Skin epidermis (tissue), 12 donors: ENCODE data around the gene HOXD13.

ENCODE experiments used
- H3K27ac ChIP-seq, 21 experiments: fragments of 200-600 bp; sonication (generic) in 11 of 21; one replicate each; pipeline ENCODE4 v1.5.0; 2020; ENCODE audit warnings: mild to moderate bottlenecking in 3 of 21, inconsistent platforms in 2 of 21, moderate library complexity in 2 of 21
- H3K4me3 ChIP-seq, 7 experiments: fragments of 200-600 bp; sonication (generic) in 2 of 7; one replicate each; pipeline ENCODE4 v1.5.0; 2020; ENCODE audit warnings: inconsistent platforms in 2 of 7, mild to moderate bottlenecking in 2 of 7, moderate library complexity in 1 of 7

HOXD13 gene

GRCh38 chr2:176103194-176103593 is 10.7 kb downstream of the HOXD13 start:
- peak overlapping the region in 2 of 21 experiments; percentile 82 to 88 for H3K27ac ChIP-seq
- no peak overlapping the region for H3K4me3 ChIP-seq

- peak overlapping the region in 3 of 21 experiments; percentile 42 to 88 (median 82) for H3K27ac ChIP-seq
- H3K4me3 ChIP-seq, result peak overlapping the region in 1 of 7 experiments; percentile 39
These were observed 11.3 kb downstream of the HOXD13 start for GRCh38 chr2:176103742-176104315.

DNA sequence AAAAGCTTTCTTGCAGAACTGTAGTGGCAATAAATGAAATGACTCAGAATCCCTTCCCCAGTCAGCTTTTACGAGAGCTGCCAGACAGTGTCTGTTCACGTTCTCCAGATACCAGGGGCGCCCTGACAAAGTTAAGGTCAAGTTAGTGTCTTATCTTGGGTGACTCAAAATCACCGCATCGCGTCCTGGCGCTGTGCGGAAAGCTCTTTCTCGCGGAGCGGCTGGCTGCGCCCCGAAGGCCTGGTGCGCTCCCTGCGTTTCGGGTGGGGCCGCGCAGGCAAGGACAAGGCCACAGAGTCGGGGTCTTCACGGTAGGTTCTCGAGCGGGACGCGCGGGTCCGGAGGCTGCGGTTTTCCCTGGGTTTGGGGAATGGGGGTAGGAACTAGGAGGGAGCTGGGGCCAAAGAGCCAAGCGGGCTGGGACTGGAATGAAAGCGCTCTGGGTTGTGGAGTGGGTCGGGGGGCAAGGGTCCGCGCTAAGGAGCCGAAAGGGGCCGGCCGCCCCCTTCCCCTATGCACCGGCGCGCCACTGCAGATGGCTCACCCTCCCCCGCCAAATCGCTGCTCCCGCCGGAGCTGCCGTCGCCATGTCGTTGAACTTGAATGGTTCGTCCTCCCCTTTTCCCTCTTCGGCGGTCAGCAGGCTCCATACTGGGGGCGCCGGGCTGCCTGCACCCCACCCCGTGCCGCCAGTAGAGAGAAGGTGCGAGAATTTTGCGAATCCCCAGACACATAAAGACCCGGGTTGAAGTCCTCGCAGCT is 12.0 kb downstream of the HOXD13 start:
- Histone ChIP-seq H3K27ac (peak overlapping the region in 4 of 21 experiments; percentile 55 to 88 (median 81)), H3K4me3 (peak overlapping the region in 3 of 7 experiments; percentile 11 to 39 (median 13))

DNA sequence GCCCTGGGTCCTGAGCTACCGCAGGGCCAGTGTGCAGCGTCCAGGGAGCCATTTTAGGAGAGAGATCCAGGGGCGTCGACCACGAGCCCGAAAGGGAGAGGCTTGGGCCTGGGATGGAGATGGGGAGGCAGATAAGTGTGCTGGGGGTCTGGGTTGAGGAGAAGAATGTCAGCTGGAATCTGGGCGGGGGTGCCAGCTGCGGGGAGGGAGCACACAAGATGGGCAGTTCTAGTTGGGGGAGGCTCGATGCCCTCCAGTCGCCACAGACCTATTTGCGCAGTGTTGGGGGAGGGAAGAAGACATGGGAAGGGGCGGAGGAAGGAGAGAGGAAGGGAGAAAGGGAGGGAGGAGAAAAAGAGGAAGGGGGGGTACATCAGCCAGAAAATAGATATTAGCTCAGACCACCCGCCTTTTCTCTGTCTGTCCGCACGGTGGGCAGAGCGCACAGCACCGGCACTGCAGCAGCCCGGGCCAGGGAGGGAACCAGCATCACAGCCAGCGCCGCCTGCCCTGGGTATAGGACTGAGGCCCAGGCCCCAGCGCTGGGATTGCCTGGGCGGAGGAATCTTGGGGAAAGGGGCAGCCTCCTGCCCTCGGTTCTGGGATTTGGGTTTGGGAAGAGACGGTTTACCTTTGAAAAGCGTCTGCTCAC is 12.7 kb downstream of the HOXD13 start:
- peak overlapping the region in 4 of 21 experiments; percentile 70 to 88 (median 81) for H3K27ac ChIP-seq
- peak overlapping the region in 2 of 7 experiments; percentile 13 to 39 for H3K4me3 ChIP-seq

- peak overlapping the region in 4 of 21 experiments; percentile 36 to 80 (median 73) for H3K27ac ChIP-seq
- H3K4me3 ChIP-seq, result peak overlapping the region in 2 of 7 experiments; percentile 39 to 45
These were observed 13.4 kb downstream of the HOXD13 start for GRCh38 chr2:176105730-176106580.

- Histone ChIP-seq H3K4me3 (peak within 1 kb of the TSS; percentile 16 to 45 (median 29)), H3K27ac (peak within 1 kb of the TSS in 4 of 21 experiments; percentile 10 to 80 (median 60))
These were observed 14.3 kb downstream of the HOXD13 start, which contains the start of gene HOXD11 for GRCh38 chr2:176106581-176107539. TSS of gene HOXD11 (plus strand) at chr2:176107280. CDS start at chr2:176107356, 76 bp downstream.

DNA sequence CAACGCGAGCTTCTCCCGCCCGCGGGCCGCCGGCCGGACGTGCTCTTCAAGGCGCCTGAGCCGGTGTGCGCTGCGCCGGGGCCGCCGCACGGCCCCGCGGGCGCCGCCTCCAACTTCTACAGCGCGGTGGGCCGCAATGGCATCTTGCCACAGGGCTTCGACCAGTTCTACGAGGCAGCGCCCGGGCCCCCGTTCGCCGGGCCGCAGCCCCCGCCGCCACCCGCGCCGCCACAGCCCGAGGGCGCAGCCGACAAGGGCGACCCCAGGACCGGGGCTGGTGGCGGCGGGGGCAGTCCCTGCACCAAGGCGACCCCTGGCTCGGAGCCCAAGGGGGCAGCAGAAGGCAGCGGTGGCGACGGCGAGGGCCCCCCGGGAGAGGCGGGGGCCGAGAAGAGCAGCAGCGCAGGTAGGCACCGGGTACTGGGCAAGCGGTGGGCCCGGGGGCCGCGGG is 15.2 kb downstream of the HOXD13 start:
- Histone ChIP-seq H3K27ac (peak overlapping the region in 1 of 21 experiments; percentile 61), H3K4me3 (peak overlapping the region in 3 of 7 experiments; percentile 8 to 25 (median 25))

GRCh38 chr2:176109192-176109901 is 16.8 kb downstream of the HOXD13 start:
- no peak overlapping the region for H3K27ac ChIP-seq

DNA sequence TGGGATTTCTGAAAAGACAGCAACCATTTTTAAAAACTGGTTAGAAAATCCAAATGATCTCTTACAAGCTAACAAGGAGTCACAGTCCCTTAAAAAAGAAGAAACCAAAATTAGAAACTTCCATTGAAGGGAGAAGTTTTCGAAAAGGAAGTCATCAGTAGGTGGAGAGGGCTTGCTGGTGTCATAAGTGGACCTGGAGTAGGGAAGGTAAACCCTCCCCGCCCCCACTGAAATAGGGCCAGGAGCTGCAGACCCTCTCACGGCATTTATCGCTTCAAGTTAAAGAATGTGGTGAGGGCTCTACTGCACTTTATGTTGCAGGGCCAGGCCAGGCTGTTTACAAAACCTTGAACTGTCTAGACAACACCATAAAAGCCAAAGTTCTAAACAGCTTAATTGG is 17.4 kb downstream of the HOXD13 start:
- H3K27ac ChIP-seq, result no peak overlapping the region
- H3K4me3 ChIP-seq, result no peak overlapping the region

More at GRCh38 chr2:176109192-176109901, 16.8 kb downstream of the HOXD13 start:
- no peak overlapping the region for H3K4me3 ChIP-seq

GRCh38 chr2:176110415-176111308 is 18.1 kb downstream of the HOXD13 start:
- H3K27ac ChIP-seq, result no peak overlapping the region
- H3K4me3 ChIP-seq, result no peak overlapping the region

DNA sequence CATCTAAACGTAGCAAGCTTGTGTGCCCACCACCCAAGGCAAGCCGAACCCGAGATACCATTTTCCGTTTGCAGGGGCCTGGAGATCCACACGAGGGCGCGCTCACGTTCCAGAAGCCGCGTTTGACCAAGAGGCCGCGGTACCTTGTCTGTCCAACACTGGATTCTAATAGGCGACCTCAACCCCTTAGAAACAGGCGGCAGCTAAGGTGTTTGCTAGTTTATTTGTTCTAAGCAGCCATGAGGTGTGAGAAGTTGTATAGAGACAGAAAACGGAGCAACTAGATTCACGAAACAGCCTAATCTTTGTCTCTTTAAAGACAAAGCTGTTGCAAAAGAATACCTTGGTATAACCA is 18.8 kb downstream of the HOXD13 start:
- Histone ChIP-seq H3K27ac (no peak overlapping the region), H3K4me3 (no peak overlapping the region)

GRCh38 chr2:176111846-176112374 is 19.4 kb downstream of the HOXD13 start:
- H3K4me3 ChIP-seq, result no peak overlapping the region
- no peak overlapping the region for H3K27ac ChIP-seq

DNA sequence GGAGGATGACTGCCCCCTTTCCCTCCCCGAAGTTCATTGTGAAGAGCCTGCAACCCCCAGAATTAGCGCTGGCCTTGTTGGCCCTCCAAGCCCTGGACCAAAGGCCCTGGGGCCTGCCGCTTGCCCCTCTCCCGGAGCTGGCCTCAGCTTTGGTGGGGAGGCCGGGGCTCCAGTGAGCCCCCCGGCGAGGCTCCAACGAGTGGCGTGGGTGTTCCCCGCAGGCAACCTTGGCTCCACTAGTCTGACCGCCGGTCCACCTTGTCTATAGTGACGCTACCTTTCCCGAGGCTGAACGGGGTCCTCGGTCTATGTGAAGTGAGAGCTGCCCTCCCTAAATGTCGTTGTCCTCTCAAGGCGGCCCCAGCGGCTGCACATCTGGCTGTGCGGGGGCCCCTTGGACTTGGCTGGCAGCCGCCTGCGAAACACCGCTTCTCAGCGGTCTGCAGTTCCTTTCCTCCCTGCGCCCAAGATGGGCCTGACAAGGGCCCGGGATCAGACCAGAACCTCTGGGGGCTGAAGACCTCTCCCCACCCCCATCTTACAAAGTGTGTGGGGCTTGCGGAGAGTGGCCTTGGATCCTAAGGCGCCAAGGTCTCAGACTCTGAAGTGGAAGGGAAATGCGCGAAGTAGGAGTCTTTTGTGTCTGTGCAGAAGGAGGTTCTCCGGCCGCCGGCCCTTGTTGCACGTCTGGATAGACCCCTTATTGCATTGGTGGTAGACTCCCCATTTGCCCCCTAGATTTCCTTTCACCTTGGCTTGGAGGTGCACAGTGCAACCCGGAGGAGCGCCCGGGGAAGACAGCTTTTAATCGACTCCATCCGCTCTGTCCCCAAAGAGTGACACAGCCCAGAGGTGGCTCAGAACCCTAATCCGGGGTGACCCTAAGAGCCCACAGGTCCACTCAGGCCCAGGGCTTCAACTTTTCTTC is 20.1 kb downstream of the HOXD13 start:
- no peak overlapping the region for H3K4me3 ChIP-seq
- no peak overlapping the region for H3K27ac ChIP-seq

- Histone ChIP-seq H3K27ac (no peak overlapping the region), H3K4me3 (no peak overlapping the region)
These were observed 21.8 kb downstream of the HOXD13 start for GRCh38 chr2:176114120-176114929.
